Stimulated activated memory B cell treated with anti-CD40 and anti-IgM and Interleukin-4, amounts not matched to agents 10 μg/mL and 1 μg/mL and 100 μg/mL, for 72 hours (primary cell): ENCODE data around the gene NHSL1.

ENCODE experiments used
- ATAC-seq: fragments of 150-1000 bp; cut with Tn5 transposase; 2 replicates; pipeline ENCODE4 v1.10.0; 2021
- H3K27ac Mint-ChIP-seq: one replicate; pipeline ENCODE4 v1.8.0; 2022; ENCODE audit warnings: mild to moderate bottlenecking, mixed read lengths
- H3K27me3 Mint-ChIP-seq: one replicate; pipeline ENCODE4 v1.8.0; 2022; ENCODE audit warnings: mixed read lengths
- H3K36me3 Mint-ChIP-seq: one replicate; pipeline ENCODE4 v1.8.0; 2022; ENCODE audit warnings: mixed read lengths
- H3K4me1 Mint-ChIP-seq: one replicate; pipeline ENCODE4 v1.8.0; 2022; ENCODE audit warnings: mixed read lengths
- H3K4me3 Mint-ChIP-seq: one replicate; pipeline ENCODE4 v1.8.0; 2022; ENCODE audit warnings: mild to moderate bottlenecking, moderate library complexity, mixed read lengths
- H3K9me3 Mint-ChIP-seq: one replicate; pipeline ENCODE4 v1.8.0; 2022; ENCODE audit warnings: mixed read lengths

NHSL1 gene

DNA sequence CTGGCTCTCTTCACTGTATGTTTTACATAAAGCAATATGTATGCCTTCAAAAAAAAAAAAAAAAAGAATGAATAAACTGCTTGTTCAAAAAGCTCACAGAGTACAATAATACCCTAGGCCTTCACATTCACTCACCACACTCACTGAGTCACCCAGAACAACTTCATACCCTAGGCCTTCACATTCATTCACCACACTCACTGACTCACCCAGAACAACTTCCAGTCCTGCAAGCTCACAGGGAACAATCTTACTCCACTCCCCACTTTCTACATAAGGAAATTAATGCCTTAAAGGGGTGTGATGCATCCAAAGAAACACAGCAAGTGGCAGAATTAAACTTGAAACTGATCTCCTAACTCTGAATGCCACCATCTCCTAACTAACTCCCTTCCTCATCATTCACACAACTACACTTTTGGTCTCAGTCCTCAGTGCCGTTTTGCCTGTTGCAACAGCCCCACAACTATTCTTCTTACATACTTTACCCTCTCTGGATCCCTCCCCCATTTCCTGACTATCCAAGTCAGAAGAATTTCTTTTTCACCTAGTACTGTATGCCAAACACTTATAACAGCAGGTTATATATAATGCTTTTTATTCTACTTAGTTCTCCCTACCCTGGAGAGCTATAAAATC, 34.2 kb downstream of the NHSL1 start:
- Mint-ChIP-seq H3K4me3 (no peak overlapping the region), H3K9me3 (no peaks in the 10 kb centered on the region), H3K4me1 (no peaks in the 10 kb centered on the region), H3K36me3 (no peaks in the 10 kb centered on the region), H3K27ac (no peak overlapping the region), H3K27me3 (peaks cover 13% of the 10 kb centered on the region)
- ATAC-seq: no peak

DNA sequence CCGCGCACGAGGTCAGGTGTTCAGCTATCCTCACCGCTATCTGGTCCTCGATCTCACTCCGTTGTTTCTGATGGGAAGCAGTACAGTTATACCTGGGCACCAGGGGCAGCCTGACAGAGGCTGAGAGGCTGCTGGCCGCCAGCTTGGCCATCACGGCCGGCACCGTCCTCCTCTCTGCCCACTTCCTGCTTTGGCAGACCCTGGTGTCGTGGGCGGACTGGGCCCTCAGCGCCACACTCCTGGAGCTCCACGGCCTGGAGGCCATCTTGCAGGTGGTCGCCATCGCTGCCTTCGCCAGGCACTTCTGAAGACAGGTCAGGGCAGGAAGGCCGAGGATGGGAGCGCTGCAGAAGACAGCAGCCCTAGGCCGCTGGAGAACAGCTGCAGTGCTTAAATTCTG, 35.2 kb downstream of the NHSL1 start:
- Mint-ChIP-seq H3K27me3 (peaks cover 2% of the 10 kb centered on the region), H3K4me3 (no peak overlapping the region), H3K27ac (no peak overlapping the region), H3K36me3 (no peaks in the 10 kb centered on the region), H3K4me1 (no peaks in the 10 kb centered on the region), H3K9me3 (no peaks in the 10 kb centered on the region)
- no peak for ATAC-seq

DNA sequence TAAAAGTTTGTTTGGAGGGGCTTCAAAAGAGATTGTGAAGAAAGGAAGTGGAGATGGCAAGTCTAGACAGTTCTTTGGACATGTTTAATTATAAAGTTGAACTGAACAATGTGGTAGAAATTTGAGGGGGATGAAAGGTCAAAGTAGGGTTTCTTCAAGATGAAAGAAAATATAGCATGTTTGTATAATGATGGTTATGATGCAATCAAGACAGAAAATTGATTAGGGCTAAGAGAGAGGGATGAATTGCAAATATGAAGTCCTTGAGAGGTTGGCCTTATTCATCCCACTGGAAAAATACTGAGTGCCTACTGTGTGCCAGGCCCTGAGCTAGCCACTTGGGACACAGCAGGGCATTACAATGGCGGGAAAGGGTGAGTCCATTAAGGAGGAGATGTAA, 37.6 kb downstream of the NHSL1 start:
- H3K36me3 Mint-ChIP-seq: no peaks in the 10 kb centered on the region
- ATAC-seq: no peak
- peaks cover 3% of the 10 kb centered on the region for H3K4me1 Mint-ChIP-seq
- H3K9me3 Mint-ChIP-seq: no peaks in the 10 kb centered on the region
- no peaks in the 10 kb centered on the region for H3K27me3 Mint-ChIP-seq
- no peak overlapping the region for H3K4me3 Mint-ChIP-seq
- no peak overlapping the region for H3K27ac Mint-ChIP-seq

DNA sequence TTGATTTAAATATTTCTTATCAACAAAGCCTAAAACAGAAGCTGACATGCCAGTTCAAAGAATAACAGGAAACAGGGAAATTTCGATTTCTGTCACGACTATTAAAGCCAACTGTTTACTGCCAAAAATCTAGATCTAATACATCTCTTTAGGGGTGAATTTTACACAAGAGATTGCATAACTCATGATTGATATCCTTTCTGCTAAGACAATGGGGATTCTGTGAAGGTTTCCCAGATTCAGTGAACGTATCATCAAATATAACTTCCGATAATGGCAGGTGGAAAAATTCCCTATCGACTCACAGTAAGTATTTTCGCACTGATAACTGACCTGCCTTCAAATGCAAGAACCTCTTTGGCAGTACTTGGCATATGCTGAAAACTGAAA, 42.9 kb downstream of the NHSL1 start:
- no peak for ATAC-seq
- no peak overlapping the region for H3K4me3 Mint-ChIP-seq

DNA sequence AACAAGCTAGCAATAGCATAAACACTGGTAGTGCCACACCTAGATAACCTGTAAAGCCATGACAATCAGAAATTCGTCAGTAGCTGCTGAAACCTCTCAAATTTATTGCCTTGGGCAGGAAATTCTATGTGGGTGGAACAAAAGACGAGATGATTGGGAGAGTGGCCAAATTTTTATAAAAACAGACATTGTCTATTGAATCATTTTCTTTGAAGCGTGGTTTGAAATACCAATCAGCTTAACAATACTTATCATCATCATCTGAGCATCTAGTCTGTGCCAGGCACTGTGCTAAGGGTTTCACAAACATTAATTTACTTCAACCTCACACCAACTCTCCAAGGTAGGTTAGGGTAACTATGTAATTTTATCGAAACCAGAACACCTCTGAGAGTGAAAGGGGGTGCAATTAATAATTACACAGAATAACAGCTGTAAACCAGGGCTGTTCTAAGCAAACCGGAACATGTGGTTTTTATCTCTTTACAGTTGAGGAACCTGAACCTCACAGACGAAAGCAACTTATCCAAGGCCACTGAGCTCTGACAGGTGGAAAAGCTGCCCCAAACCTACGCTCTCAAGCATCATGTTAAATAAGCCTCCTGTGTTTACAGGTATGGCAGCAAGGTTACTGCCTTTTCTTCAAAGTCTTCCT, 43.4 kb downstream of the NHSL1 start:
- Mint-ChIP-seq H3K27me3 (peaks cover 10% of the 10 kb centered on the region), H3K36me3 (no peaks in the 10 kb centered on the region), H3K4me1 (peaks cover 22% of the 10 kb centered on the region), H3K4me3 (no peak overlapping the region), H3K27ac (no peak overlapping the region), H3K9me3 (peaks cover 3% of the 10 kb centered on the region)
- ATAC-seq: peak; percentile 91

More for the DNA sequence above, 42.9 kb downstream of the NHSL1 start:
- H3K9me3 Mint-ChIP-seq: no peaks in the 10 kb centered on the region
- peaks cover 10% of the 10 kb centered on the region for H3K27me3 Mint-ChIP-seq
- peaks cover 22% of the 10 kb centered on the region for H3K4me1 Mint-ChIP-seq
- H3K27ac Mint-ChIP-seq: no peak overlapping the region
- H3K36me3 Mint-ChIP-seq: no peaks in the 10 kb centered on the region

DNA sequence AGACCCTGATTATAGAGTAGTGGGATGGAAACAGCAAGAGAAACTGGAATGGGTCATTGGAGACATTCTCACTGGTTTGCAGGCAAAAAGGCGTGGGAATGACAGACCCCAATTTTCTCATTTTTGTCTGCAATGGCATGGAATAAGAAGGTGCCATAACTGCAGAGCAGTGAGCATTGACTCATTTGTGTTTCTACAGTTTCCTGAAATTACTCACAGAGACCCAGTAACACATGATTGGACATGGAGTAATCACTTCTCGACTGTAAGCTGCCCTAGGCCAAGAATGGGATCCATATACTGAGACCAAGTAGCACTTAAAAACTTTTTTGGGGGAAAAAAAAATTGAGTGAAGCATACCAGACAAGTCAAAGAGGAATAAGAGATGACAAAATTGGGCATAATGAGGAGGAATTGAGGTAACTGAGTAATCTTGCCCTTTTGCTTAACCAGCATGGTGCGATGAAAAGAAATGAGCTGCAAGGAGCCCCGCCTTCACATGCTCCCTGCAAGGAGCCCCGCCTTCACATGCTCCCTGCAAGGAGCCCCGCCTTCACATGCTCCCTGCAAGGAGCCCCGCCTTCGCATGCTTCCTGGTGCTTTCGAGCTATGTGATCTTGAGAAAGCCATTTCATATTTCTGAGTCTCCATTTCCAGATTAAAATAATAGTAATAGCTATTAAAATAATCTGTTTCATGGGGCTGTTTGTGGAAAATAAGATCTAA, 44.1 kb downstream of the NHSL1 start:
- peaks cover 22% of the 10 kb centered on the region for H3K4me1 Mint-ChIP-seq
- H3K36me3 Mint-ChIP-seq: no peaks in the 10 kb centered on the region
- peak; percentile 77 for ATAC-seq
- peaks cover 10% of the 10 kb centered on the region for H3K27me3 Mint-ChIP-seq
- H3K9me3 Mint-ChIP-seq: peaks cover 3% of the 10 kb centered on the region
- no peak overlapping the region for H3K4me3 Mint-ChIP-seq
- H3K27ac Mint-ChIP-seq: no peak overlapping the region

DNA sequence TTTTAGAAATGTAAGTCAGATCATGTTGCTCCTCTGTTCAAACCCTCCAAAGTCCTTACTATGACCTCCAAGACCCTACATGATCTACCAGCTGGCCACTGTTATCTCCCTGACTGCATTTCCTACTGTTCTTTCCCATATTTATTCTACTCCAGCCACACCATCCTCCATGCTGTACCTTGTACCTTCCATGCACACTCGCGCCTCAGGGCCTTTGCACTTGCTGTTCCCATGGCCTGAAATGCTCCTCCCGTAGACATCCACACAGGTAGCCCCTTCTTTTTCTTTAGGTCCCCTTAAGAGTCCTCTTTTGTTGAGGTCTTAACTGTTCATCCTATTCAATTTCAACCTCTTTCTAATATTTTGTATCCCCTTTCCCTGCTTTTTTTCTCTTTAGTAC, 48.3 kb downstream of the NHSL1 start:
- no peak for ATAC-seq
- no peak overlapping the region for H3K27ac Mint-ChIP-seq
- H3K4me3 Mint-ChIP-seq: no peak overlapping the region
- peaks cover 12% of the 10 kb centered on the region for H3K4me1 Mint-ChIP-seq
- no peaks in the 10 kb centered on the region for H3K36me3 Mint-ChIP-seq
- H3K27me3 Mint-ChIP-seq: peaks cover 10% of the 10 kb centered on the region
- H3K9me3 Mint-ChIP-seq: peaks cover 3% of the 10 kb centered on the region

DNA sequence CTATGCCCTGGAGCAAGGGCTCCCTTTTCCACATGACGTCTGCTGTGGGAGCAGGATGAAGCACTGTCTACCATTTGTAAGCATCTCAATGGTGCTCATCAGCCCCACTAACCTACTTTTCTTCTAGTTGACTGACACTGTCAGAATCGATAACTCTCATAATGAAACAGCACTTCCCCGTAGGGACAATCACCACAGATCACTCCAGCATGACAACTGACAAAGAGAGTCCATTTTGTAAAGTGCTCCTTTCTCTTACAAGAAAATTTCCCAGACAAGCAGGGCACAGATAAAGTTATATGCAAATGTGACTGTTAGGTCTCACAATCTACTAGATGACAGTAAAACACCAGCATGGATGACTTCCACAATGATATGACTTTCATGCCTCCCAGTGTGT, 48.8 kb downstream of the NHSL1 start:
- peaks cover 10% of the 10 kb centered on the region for H3K27me3 Mint-ChIP-seq
- peaks cover 3% of the 10 kb centered on the region for H3K9me3 Mint-ChIP-seq
- H3K4me1 Mint-ChIP-seq: peaks cover 8% of the 10 kb centered on the region
- ATAC-seq: peak; percentile 43
- H3K36me3 Mint-ChIP-seq: no peaks in the 10 kb centered on the region
- no peak overlapping the region for H3K27ac Mint-ChIP-seq
- no peak overlapping the region for H3K4me3 Mint-ChIP-seq

DNA sequence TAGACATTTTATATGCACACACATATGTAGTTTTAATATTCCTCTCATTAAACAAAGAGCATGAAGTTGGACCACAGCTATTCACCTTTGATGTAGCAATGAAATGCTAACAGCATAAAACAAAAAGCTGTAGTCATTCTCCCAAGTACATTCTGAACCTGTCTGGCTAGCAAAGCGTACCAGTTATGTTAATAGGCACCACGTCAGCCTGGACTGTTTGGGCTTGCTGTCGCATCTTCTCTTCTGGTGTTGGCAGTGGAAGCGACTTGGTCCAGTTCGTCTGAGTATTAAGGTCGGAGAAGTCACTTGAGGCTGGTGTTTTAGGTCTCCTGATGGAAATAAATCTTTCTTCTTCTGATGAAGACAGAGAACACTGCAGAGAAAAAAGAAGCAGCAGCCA, 52.5 kb downstream of the NHSL1 start:
- no peaks in the 10 kb centered on the region for H3K36me3 Mint-ChIP-seq
- no peak overlapping the region for H3K4me3 Mint-ChIP-seq
- ATAC-seq: no peak
- no peaks in the 10 kb centered on the region for H3K4me1 Mint-ChIP-seq
- peaks cover 3% of the 10 kb centered on the region for H3K9me3 Mint-ChIP-seq
- no peak overlapping the region for H3K27ac Mint-ChIP-seq
- no peaks in the 10 kb centered on the region for H3K27me3 Mint-ChIP-seq

DNA sequence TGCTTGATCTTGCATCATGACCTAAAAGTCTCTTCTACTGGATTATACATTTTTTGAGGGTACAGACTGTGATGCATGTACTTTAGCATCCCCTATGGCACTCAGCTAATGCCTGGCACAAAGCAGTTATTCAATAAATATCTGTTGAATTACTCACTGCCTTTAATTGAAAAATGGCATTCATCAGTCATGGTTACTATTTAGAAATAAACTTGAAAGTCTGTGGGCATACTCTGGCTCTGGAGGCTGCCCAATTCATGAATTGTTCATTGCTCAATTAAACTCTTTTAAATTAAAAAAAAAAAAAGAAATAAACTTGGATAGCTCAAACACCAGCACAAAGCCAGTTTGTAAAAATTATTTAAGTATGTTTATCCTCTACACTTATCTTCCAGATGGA, 55.3 kb downstream of the NHSL1 start:
- Mint-ChIP-seq H3K9me3 (no peaks in the 10 kb centered on the region), H3K27ac (no peak overlapping the region), H3K27me3 (no peaks in the 10 kb centered on the region), H3K4me1 (peaks cover 6% of the 10 kb centered on the region), H3K4me3 (no peak overlapping the region), H3K36me3 (no peaks in the 10 kb centered on the region)
- ATAC-seq: no peak

DNA sequence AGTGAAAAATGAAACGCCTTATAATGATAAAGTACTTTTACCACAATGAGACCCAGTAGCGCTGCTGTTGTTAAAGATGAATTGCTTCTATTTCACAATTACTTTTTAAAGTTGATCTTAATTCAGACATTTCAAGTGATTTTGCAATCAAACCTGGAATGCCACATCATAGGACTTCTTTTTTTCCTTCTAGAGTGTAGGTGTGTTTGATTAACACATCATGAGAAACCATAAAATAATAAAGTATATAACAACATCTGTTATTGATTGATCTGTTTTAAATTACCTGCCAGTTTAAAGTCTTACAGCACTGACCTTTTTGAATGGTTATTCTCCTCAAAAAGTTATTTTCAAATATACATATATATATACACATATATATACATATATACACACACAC, 56.6 kb downstream of the NHSL1 start:
- Mint-ChIP-seq H3K9me3 (no peaks in the 10 kb centered on the region), H3K4me3 (no peak overlapping the region), H3K27me3 (no peaks in the 10 kb centered on the region), H3K36me3 (no peaks in the 10 kb centered on the region), H3K27ac (no peak overlapping the region), H3K4me1 (peaks cover 6% of the 10 kb centered on the region)
- ATAC-seq: no peak

DNA sequence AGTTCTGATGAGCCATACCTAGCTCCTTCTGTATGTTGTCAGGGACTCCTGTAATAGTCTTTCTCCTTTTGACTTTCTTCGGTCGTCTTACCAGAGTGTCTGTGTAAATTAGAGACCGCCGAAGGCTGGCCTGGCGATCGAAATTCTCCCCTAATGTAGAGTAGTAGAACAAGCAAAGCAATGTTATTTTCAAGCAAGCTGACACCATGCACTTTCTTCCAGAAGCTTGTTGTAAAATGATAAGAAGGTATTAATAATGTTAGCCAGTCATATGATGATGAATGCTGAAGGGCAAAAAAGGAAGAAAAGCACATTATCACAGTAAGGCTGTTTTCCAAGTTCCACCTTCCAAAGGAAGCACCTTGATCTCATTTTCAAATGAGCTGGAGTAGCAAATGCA, 57.3 kb downstream of the NHSL1 start:
- H3K36me3 Mint-ChIP-seq: no peaks in the 10 kb centered on the region

DNA sequence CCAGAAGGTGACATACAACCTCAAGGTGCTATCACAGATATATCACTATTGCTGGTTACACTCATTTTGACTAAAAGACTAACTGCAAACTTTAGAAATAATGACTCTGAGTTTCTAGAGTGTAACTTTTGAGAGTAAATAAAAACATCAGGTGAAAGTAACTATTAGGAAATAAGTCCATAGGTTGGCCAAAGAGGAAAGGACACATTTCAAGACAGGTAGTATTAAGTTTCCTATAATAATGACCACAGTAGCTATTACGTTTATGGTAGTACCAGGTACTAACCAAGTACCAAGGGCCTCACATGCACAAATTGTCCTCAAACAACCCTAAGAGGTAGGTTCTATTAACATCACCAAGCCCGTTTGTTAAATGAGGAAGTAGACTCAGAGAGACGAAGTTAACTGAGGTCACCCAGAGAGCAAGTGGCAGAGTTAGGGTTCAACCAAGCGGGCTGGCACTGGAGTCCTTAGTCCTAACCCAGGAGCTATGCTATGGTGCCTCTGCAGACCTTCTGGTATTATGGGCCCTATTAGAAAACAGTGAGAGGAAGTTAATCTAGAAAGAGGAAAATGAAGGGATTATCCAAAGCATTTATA, 58.4 kb downstream of the NHSL1 start:
- H3K36me3 Mint-ChIP-seq: no peaks in the 10 kb centered on the region
- peak; percentile 50 for ATAC-seq
- no peak overlapping the region for H3K27ac Mint-ChIP-seq
- H3K9me3 Mint-ChIP-seq: no peaks in the 10 kb centered on the region
- no peak overlapping the region for H3K4me3 Mint-ChIP-seq
- H3K4me1 Mint-ChIP-seq: peaks cover 6% of the 10 kb centered on the region
- no peaks in the 10 kb centered on the region for H3K27me3 Mint-ChIP-seq

More for the DNA sequence above, 57.3 kb downstream of the NHSL1 start:
- H3K4me1 Mint-ChIP-seq: peaks cover 6% of the 10 kb centered on the region
- H3K4me3 Mint-ChIP-seq: no peak overlapping the region
- ATAC-seq: no peak
- no peak overlapping the region for H3K27ac Mint-ChIP-seq
- no peaks in the 10 kb centered on the region for H3K9me3 Mint-ChIP-seq
- no peaks in the 10 kb centered on the region for H3K27me3 Mint-ChIP-seq

DNA sequence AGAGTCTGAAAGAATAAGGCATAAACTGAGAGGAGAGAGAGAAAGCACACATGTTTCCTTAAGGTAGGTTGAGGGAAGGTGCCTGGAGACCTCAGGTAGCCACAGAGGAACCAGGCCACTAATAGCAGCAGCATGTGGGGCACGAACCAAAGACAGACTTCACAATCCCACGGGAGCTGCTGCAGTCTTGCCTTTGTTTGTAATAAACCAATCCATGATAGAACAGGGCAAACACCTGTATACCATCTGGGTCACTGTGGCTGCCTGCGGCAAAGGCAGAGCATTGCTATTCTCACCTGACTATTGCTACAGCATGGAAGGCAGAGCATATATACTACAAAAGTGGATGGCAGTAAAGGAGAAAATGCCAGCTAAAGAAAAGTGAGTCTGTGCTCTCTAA, 59.0 kb downstream of the NHSL1 start:
- no peaks in the 10 kb centered on the region for H3K36me3 Mint-ChIP-seq
- no peaks in the 10 kb centered on the region for H3K27me3 Mint-ChIP-seq
- no peak overlapping the region for H3K4me3 Mint-ChIP-seq
- H3K9me3 Mint-ChIP-seq: no peaks in the 10 kb centered on the region
- H3K4me1 Mint-ChIP-seq: peaks cover 6% of the 10 kb centered on the region
- ATAC-seq: no peak
- H3K27ac Mint-ChIP-seq: no peak overlapping the region

DNA sequence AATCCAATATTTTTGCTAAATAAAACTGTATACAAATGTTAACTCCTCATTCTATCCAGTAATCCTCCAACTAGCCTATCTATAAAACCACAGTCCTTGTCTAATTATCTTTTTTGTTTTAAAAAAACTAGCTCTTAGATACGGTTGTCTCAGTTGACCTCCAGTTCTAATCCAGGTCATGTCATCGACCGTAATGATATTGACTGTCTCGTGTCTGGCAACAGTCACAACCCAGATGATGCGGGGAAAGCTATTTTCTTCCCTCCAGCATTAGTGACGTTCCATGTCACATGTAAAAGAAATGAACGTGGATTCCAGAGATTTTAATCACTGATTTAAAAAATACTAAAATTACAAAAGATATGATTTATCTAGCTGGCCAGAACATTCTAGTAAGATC, 59.7 kb downstream of the NHSL1 start:
- Mint-ChIP-seq H3K27me3 (no peaks in the 10 kb centered on the region), H3K9me3 (no peaks in the 10 kb centered on the region), H3K27ac (no peak overlapping the region), H3K36me3 (no peaks in the 10 kb centered on the region), H3K4me3 (no peak overlapping the region), H3K4me1 (peaks cover 12% of the 10 kb centered on the region)
- no peak for ATAC-seq
